H1 (cell line): ENCODE measurements around the gene PCCA. TPM values are rescaled to one million over a fixed set of nuclear protein-coding genes. Genes with fewer than 3 reads are reported as not detected.

Source experiments
- CTCF ChIA-PET: fragments of 300-600 bp; sonication (Branson Sonifier 250); formaldehyde crosslinking; loops from one replicate; lab custom pipeline; 2021; ENCODE audit not compliant: partially characterized antibody; lab: Charles Lee
- POLR2A ChIA-PET: fragments of 300-600 bp; sonication (Branson Sonifier 250); formaldehyde crosslinking; loops from one replicate; lab custom pipeline; 2021; ENCODE audit warnings: inconsistent platforms; ENCODE audit not compliant: partially characterized antibody; lab: Charles Lee
- DNase-seq, 2 experiments: peaks; one replicate each; pipeline versions ENCODE4 v3.0.0 to v3.0.0-alpha.2; 2010 to 2022; ENCODE audit warnings: low spot score in 2 of 2, low read depth in 1 of 2, mixed read lengths in 1 of 2
- FAIRE-seq: peaks from 2 replicates; lab custom pipeline; 2011; peaks lifted over from hg19 to GRCh38; lab: Jason Lieb, UNC
- H2AFZ ChIP-seq: 2 replicates; pipeline ENCODE4 v1.8.1; 2012; ENCODE audit warnings: low read length, inconsistent platforms
- H2AK5ac ChIP-seq: 2 replicates; pipeline ENCODE4 v1.6.1; 2013; ENCODE audit warnings: low read depth, low read length
- H2BK120ac ChIP-seq: replicated peaks from 2 replicates; pipeline ENCODE3; 2013; ENCODE audit warnings: low read depth, low read length, inconsistent platforms
- H2BK12ac ChIP-seq: 2 replicates; pipeline ENCODE4 v1.6.1; 2013; ENCODE audit warnings: low read depth, low read length
- H2BK15ac ChIP-seq: 2 replicates; pipeline ENCODE4 v1.6.1; 2013; ENCODE audit warnings: low read length
- H2BK20ac ChIP-seq: 2 replicates; pipeline ENCODE4 v1.6.1; 2013; ENCODE audit warnings: low read length
- H2BK5ac ChIP-seq: 2 replicates; pipeline ENCODE4 v1.6.1; 2013; ENCODE audit warnings: low read depth, low read length
- H3K14ac ChIP-seq: 2 replicates; pipeline ENCODE4 v1.6.1; 2013; ENCODE audit warnings: inconsistent platforms; ENCODE audit not compliant: insufficient read length
- H3K18ac ChIP-seq: 2 replicates; pipeline ENCODE4 v1.6.1; 2013; ENCODE audit warnings: low read length; ENCODE audit errors: extremely low read depth
- H3K23ac ChIP-seq: 2 replicates; pipeline ENCODE4 v1.6.1; 2013; ENCODE audit warnings: inconsistent platforms; ENCODE audit not compliant: insufficient read length
- H3K23me2 ChIP-seq: 2 replicates; pipeline ENCODE4 v1.6.1; 2013; ENCODE audit warnings: low read depth, low read length
- H3K27ac ChIP-seq: 2 replicates; pipeline ENCODE4 v1.6.1; 2011; ENCODE audit warnings: low read depth, low read length, inconsistent platforms
- H3K27me3 ChIP-seq, 4 experiments: replicated peaks in 1 of 4; 1 replicate in 1 of 4; 2 replicates in 3 of 4; pipeline versions ENCODE4 v1.6.1 to v1.8.1; 2011 to 2013; ENCODE audit warnings: low read length in 3 of 4, mild to moderate bottlenecking in 3 of 4, inconsistent platforms in 2 of 4, mixed read lengths in 2 of 4, moderate library complexity in 1 of 4; ENCODE audit not compliant: control insufficient read depth in 3 of 4, insufficient read depth in 3 of 4; ENCODE audit errors: extremely low read depth in 1 of 4
- H3K36me3 ChIP-seq, 4 experiments: 2 replicates each; pipeline versions ENCODE4 v1.6.1 to v1.8.1; 2011 to 2013; ENCODE audit warnings: mild to moderate bottlenecking in 4 of 4, low read length in 3 of 4, moderate library complexity in 2 of 4, control low read depth in 1 of 4, inconsistent platforms in 1 of 4; ENCODE audit not compliant: insufficient read depth in 4 of 4, control insufficient read depth in 2 of 4
- H3K4ac ChIP-seq: replicated peaks from 2 replicates; pipeline ENCODE3; 2013; ENCODE audit warnings: low read length, low read depth, mixed read lengths, inconsistent platforms; ENCODE audit not compliant: insufficient read length
- H3K4me1 ChIP-seq, 4 experiments: replicated peaks in 1 of 4; 1 replicate in 1 of 4; 2 replicates in 3 of 4; pipeline versions ENCODE4 v1.6.1 to v1.8.1; 2011 to 2013; ENCODE audit warnings: low read length in 3 of 4, inconsistent platforms in 2 of 4, mixed read lengths in 1 of 4; ENCODE audit not compliant: insufficient read depth in 4 of 4, control insufficient read depth in 3 of 4
- H3K4me2 ChIP-seq, 2 experiments: 2 replicates each; pipeline versions ENCODE4 v1.6.1 to v1.8.1; 2011 to 2013; ENCODE audit warnings: low read depth in 2 of 2, low read length in 2 of 2, control low read depth in 1 of 2, inconsistent platforms in 1 of 2, mild to moderate bottlenecking in 1 of 2; ENCODE audit not compliant: insufficient read depth in 1 of 2
- H3K4me3 ChIP-seq, 4 experiments: fragments of 200-600, 300-600 bp in 1 of 4; sonication (generic), shearing (Covaris generic), sonication (Bioruptor Twin) in 1 of 4; 2 replicates each; pipeline versions ENCODE4 v1.5.1 to v1.8.1; 2011 to 2016; ENCODE audit warnings: low read length in 4 of 4, low read depth in 3 of 4, control low read depth in 2 of 4, inconsistent platforms in 2 of 4, mild to moderate bottlenecking in 2 of 4, mixed read lengths in 1 of 4, moderate library complexity in 1 of 4; ENCODE audit not compliant: insufficient read depth in 2 of 4; ENCODE audit errors: extremely low read depth in 1 of 4
- H3K56ac ChIP-seq: replicated peaks from 2 replicates; pipeline ENCODE3; 2013; ENCODE audit warnings: low read depth, mild to moderate bottlenecking, mixed read lengths, low read length, inconsistent platforms; ENCODE audit not compliant: insufficient read length
- H3K79me1 ChIP-seq: 2 replicates; pipeline ENCODE4 v1.6.1; 2013; ENCODE audit warnings: low read depth, low read length, control low read depth
- H3K79me2 ChIP-seq, 2 experiments: 2 replicates each; pipeline versions ENCODE4 v1.6.1 to v1.8.1; 2012 to 2013; ENCODE audit warnings: low read length in 2 of 2, mild to moderate bottlenecking in 2 of 2, inconsistent platforms in 1 of 2; ENCODE audit not compliant: insufficient read depth in 2 of 2, control insufficient read depth in 1 of 2
- H3K9ac ChIP-seq, 4 experiments: replicated peaks in 1 of 4; 1 replicate in 1 of 4; 2 replicates in 3 of 4; pipeline versions ENCODE4 v1.6.1 to v1.8.1; 2011 to 2013; ENCODE audit warnings: low read depth in 3 of 4, low read length in 3 of 4, control low read depth in 2 of 4, mild to moderate bottlenecking in 2 of 4, moderate library complexity in 2 of 4, inconsistent platforms in 1 of 4; ENCODE audit errors: extremely low read depth in 1 of 4
- H3K9me3 ChIP-seq, 2 experiments: 2 replicates each; pipeline versions ENCODE4 v1.6.1 to v1.8.1; 2012 to 2013; ENCODE audit warnings: mild to moderate bottlenecking in 2 of 2, moderate library complexity in 2 of 2, control low read depth in 1 of 2, inconsistent platforms in 1 of 2, low read depth in 1 of 2, low read length in 1 of 2, mixed read lengths in 1 of 2; ENCODE audit not compliant: insufficient read depth in 2 of 2
- H4K20me1 ChIP-seq, 2 experiments: replicated peaks in 1 of 2; 2 replicates each; pipeline versions ENCODE3 to v1.8.1; 2011 to 2013; ENCODE audit warnings: inconsistent platforms in 2 of 2, low read length in 2 of 2, mild to moderate bottlenecking in 1 of 2; ENCODE audit not compliant: insufficient read depth in 2 of 2, control insufficient read depth in 1 of 2
- H4K5ac ChIP-seq: 2 replicates; pipeline ENCODE4 v1.6.1; 2013; ENCODE audit warnings: low read length, low read depth, mixed read lengths, inconsistent platforms; ENCODE audit not compliant: insufficient read length
- H4K8ac ChIP-seq: 2 replicates; pipeline ENCODE4 v1.8.0; 2013; ENCODE audit warnings: mild to moderate bottlenecking, moderate library complexity, low read length, inconsistent platforms; ENCODE audit not compliant: insufficient read depth; ENCODE audit errors: extremely low read depth
- H4K91ac ChIP-seq: replicated peaks from 2 replicates; pipeline ENCODE3; 2013; ENCODE audit warnings: low read length, mixed read lengths, inconsistent platforms; ENCODE audit not compliant: insufficient read length
- CHD1 ChIP-seq: IDR thresholded peaks from 2 replicates; pipeline ENCODE4 v1.6.1; 2012; ENCODE audit warnings: low read depth, low read length, improper control_type of control experiment
- HDAC6 ChIP-seq: IDR thresholded peaks from one replicate; pipeline ENCODE4 v1.7.1; 2012; ENCODE audit warnings: low read depth, mild to moderate bottlenecking, inconsistent platforms, low read length, moderate library complexity
- SRF ChIP-seq: IDR thresholded peaks from 2 replicates; pipeline ENCODE4 v1.6.1; 2011; ENCODE audit warnings: mild to moderate bottlenecking, low read depth, low read length, moderate library complexity
- WGBS, 2 experiments: shearing (Covaris generic) in 1 of 2; methylation state at CpG; one replicate each; pipeline versions ENCODE4 v1.1.6 to v1.1.7; 2013 to 2015; ENCODE audit warnings: low lambda C conversion rate in 2 of 2, mixed read lengths in 2 of 2, inconsistent platforms in 1 of 2, low coverage in 1 of 2, missing lambda C conversion rate in 1 of 2; ENCODE audit not compliant: insufficient replicate concordance in 2 of 2, insufficient coverage in 1 of 2, insufficient read length in 1 of 2; ENCODE audit errors: extremely low coverage in 1 of 2, missing lambda C conversion rate in 1 of 2; 5-methylcytosine and 5-hydroxymethylcytosine counted together
- polyA plus RNA-seq, 7 experiments: library from polyadenylated mRNA; depleted of rRNA in 3 of 7; stranded (reverse) in 5 of 7; unstranded in 2 of 7; fragments of >200 nt in 5 of 7; fragments of 200-250 nt in 2 of 7; gene quantifications; 1 replicate in 5 of 7; 2 replicates in 1 of 7; 4 replicates in 1 of 7; pipeline versions ENCODE4 v1.2.1 to v1.2.3, GENCODE V29; 2011 to 2013; ENCODE audit warnings: missing spikeins in 2 of 7, mixed read lengths in 2 of 7
- total RNA-seq: library from RNA; stranded (reverse); fragmentation: NEBNext Ultra II Directional; extraction: Animal tissue kit (Norgen Biotek cat#: 25700); gene quantifications from 2 replicates; pipeline ENCODE4 v1.2.1, GENCODE V29; 2021
- TF ChIP-seq, protein P1 (sequence below): IDR thresholded peaks from 2 replicates; pipeline ENCODE4 v1.6.1; 2011; ENCODE audit warnings: low read length, improper control_type of control experiment

The PCCA gene
- total and polyA plus RNA-seq, 2 of the 8 experiments (the other 6 are each of a cell fraction or from before 2014, with no cell fraction given), result 18.4 to 49.8 TPM

GRCh38 chr13:100436099-100436498 is 347.2 kb downstream of the PCCA start:
- CTCF ChIA-PET, result interaction anchor here (0.6 kb wide), 1 partner anchor 618 kb away, joined by 4 read pairs; no protein-coding TSS in a partner anchor
- POLR2A ChIA-PET, result interaction anchor here (0.6 kb wide), 1 partner anchor 368 kb away, joined by 3 read pairs; no protein-coding TSS in a partner anchor
- no peaks in the 10 kb centered on the region for H3K9me3 ChIP-seq
- TF ChIP-seq, protein P1, sequence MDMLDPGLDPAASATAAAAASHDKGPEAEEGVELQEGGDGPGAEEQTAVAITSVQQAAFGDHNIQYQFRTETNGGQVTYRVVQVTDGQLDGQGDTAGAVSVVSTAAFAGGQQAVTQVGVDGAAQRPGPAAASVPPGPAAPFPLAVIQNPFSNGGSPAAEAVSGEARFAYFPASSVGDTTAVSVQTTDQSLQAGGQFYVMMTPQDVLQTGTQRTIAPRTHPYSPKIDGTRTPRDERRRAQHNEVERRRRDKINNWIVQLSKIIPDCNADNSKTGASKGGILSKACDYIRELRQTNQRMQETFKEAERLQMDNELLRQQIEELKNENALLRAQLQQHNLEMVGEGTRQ, result no peak
- TF ChIP-seq HDAC6 (no peak), CHD1 (no peak), SRF (no peak)

More at GRCh38 chr13:100436099-100436498, 347.2 kb downstream of the PCCA start:
- Histone ChIP-seq H3K56ac (no peak overlapping the region), H3K4ac (no peak overlapping the region), H3K79me1 (no peaks in the 10 kb centered on the region), H2AK5ac (no peak overlapping the region), H2BK20ac (no peak overlapping the region), H3K4me2 (no peak overlapping the region), H4K8ac (no peak overlapping the region), H3K27me3 (no peaks in the 10 kb centered on the region), H2BK15ac (no peak overlapping the region), H4K91ac (no peak overlapping the region), H3K4me1 (peaks cover 3 to 13% (median 11%) of the 10 kb centered on the region in 4 experiments; a peak in 5 of 7 replicates), H3K27ac (no peak overlapping the region), H2BK12ac (no peak overlapping the region), H4K20me1 (no peaks in the 10 kb centered on the region), H2BK120ac (no peak overlapping the region), H3K4me3 (no peak overlapping the region), H3K36me3 (no peaks in the 10 kb centered on the region), H3K14ac (no peak overlapping the region), H2AFZ (no peak overlapping the region), H3K18ac (no peak overlapping the region), H3K23ac (no peak overlapping the region), H3K23me2 (no peaks in the 10 kb centered on the region), H4K5ac (no peak overlapping the region), H2BK5ac (no peak overlapping the region), H3K79me2 (no peaks in the 10 kb centered on the region), H3K9ac (no peak overlapping the region)
- FAIRE-seq, result no peak
- 97% methylated on average over 4 of the region's 4 CpGs; no CpG with 5 or more reads in 1 of the 2 experiments for WGBS, 2 experiments
- no peak for DNase-seq
